HG03439 (cell line): ENCODE results near the gene MARVELD1.
A peak's percentile ranks its signal among the peaks of the same experiment; 100 is the strongest.
"Not testable (repeated sequence)": the region's sequence is repeated elsewhere in the genome, so short reads cannot be mapped to it uniquely, and the experiment has no call there.

Source experiments
- ATAC-seq: cut with Tn5 transposase; IDR thresholded peaks from one replicate; pipeline ENCODE4 v1.9.1; 2021; ENCODE audit warnings: mild to moderate bottlenecking, moderate library complexity; ENCODE audit not compliant: unreplicated experiment

Gene MARVELD1

GRCh38 chr10:97713339-97713825 is at the start of gene MARVELD1:
TSS of gene MARVELD1 (plus strand) at chr10:97713730. CDS start at chr10:97713877, 147 bp downstream.
- no peak for ATAC-seq

GRCh38 chr10:97664282-97664850 is 49.2 kb upstream of the MARVELD1 start:
- ATAC-seq, result no peak

GRCh38 chr10:97666992-97667391 is 46.5 kb upstream of the MARVELD1 start:
- no peak for ATAC-seq

DNA sequence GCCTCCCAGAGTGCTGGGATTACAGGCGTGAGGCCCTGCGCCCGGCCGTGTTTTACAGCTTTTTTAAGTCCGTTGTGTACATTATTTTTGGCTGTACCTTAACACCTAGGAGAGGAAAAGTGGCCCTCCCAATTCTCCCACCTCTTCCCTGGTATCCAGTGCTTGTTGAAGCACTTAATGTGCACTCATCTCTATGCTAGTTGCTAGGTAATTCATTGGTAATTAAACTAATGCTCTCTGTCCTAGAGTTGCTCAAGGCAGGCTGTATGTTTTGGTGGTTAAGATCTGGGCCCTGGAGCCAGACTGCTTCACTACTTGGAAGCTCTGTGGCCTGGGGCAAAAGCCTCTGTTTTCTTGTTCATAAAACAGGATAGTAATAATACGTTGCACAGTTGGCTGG is 46.1 kb upstream of the MARVELD1 start:
- ATAC-seq, result no peak

DNA sequence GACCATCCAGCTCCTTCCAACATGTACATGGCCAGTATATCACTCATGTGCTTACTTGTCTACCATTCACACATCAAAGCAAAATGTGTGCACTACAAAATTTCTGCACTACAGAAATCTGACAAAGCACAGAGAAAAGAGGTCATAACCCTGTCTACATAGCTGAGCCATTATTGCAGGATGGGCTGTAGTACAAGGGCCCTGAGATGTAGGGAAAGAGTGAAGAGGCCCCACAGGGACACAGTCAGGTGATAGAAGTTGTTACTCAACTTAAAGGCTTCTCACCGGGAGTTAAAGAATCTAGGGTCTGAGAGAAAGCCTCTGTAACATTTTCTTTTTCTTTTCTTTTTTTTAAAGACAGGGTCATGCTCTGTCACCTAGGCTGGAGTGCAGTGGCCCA is 44.0 kb upstream of the MARVELD1 start:
- ATAC-seq, result no peak

- ATAC-seq, result no peak
These were observed 39.6 kb upstream of the MARVELD1 start for GRCh38 chr10:97673736-97674525.

DNA sequence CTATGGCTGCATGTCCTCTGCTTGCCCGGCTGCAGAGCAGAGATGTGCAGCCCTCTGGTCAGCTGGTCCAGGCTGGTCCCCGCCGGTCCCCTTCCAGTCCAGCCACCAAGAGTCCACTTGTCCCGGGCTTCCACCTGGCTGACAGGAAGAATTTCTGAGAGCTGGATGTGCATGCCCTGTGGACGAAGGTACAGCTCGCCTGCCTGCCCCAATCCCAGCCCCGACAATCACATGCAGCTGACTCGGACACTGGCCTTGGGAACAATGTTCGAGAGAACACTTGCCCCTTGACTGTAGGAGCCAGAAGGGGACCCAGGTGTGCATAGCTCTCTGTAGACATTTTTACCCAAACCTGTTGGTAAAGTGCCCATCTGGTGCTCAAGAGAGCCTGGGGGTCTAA is 38.3 kb upstream of the MARVELD1 start:
- ATAC-seq, result no peak

- ATAC-seq, result no peak
These were observed 36.6 kb upstream of the MARVELD1 start for GRCh38 chr10:97676770-97677581.

DNA sequence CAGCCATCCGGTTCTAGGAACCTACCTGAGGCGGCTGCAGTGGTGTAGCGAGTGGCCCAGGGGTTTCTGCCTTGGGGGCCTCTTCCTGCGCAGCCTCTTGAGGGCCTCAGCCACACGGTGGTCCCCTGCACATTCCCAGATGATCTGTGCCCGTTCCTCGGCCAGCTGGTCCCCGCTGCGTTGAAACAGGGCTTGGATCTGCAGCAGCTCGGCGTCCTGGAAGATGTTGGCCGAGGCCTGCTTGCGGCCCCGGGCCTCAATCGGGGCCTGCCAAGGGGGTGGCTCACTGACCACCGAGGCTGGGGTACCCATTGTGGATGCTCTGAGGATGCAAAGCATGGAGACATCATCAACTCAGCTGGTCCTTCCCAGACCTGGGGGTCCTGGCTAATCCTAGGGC is 33.9 kb upstream of the MARVELD1 start:
- no peak for ATAC-seq

DNA sequence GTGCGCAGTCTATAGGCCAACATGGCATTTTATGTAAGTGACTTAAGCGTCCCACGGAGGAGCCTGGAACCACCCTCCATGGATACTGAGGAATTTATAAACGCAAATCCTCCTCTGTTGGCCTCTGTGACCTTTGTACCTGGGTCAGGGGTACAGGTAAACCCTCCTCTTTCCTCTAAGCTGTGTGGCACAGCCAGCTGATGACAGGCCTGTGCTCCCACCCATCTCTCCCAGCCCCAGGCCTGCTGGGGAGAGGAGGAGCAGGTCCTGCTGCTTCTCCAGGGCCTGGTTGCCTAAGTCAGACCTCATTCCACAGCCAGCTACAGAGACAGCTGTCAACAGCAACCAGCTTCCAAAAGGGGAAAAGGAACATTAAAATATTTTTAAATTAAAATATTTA is 31.5 kb upstream of the MARVELD1 start:
- ATAC-seq, result no peak

GRCh38 chr10:97683556-97684367 is 29.8 kb upstream of the MARVELD1 start:
- ATAC-seq, result no peak

DNA sequence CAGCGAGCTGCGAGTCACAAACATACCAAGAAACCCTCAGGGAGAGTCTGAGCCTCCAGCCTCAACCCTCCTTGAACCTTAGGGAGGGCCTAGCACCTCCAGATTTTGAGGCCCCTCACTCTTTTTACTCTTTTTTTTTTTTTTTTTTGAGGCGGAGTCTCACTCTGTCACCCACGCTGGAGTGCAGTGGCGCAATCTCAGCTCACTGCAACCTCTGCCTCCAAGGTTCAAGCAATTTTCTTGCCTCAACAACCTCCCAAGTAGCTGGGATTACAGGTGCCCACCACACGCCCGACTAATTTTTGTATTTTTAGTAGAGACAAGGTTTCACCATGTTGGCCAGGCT is 29.2 kb upstream of the MARVELD1 start:
- not testable (repeated sequence) for ATAC-seq

- no peak for ATAC-seq
These were observed 28.6 kb upstream of the MARVELD1 start for GRCh38 chr10:97684866-97685394.

DNA sequence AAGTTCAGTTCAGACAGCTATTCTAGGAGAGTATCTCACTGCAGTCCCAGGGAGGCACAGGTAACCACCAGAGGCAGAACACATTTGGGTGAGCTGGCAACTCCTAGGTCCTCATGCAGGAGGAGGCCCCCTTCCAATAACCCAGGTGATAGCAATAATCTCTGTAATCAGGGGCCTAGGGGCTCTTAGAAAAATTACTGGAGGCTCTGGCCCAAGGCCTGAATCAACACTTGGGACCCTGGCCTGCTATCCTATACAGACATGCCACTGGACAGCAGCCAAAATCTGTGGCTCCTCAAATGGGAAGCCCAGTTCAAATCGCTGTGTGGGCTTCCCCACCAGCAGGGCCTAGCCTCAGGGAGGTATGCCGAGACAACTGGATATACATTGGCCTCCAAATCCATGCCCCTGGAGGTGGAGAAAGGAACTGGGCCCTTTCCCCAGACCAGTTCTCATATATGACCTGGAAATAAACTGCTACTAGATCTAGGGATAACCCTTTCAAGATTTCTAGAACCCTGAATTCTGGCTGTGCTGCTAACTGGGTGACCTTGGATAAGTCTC is 28.1 kb upstream of the MARVELD1 start:
- ATAC-seq, result no peak

- ATAC-seq, result peak; percentile 18
These were observed 27.1 kb upstream of the MARVELD1 start for GRCh38 chr10:97686301-97686961.

DNA sequence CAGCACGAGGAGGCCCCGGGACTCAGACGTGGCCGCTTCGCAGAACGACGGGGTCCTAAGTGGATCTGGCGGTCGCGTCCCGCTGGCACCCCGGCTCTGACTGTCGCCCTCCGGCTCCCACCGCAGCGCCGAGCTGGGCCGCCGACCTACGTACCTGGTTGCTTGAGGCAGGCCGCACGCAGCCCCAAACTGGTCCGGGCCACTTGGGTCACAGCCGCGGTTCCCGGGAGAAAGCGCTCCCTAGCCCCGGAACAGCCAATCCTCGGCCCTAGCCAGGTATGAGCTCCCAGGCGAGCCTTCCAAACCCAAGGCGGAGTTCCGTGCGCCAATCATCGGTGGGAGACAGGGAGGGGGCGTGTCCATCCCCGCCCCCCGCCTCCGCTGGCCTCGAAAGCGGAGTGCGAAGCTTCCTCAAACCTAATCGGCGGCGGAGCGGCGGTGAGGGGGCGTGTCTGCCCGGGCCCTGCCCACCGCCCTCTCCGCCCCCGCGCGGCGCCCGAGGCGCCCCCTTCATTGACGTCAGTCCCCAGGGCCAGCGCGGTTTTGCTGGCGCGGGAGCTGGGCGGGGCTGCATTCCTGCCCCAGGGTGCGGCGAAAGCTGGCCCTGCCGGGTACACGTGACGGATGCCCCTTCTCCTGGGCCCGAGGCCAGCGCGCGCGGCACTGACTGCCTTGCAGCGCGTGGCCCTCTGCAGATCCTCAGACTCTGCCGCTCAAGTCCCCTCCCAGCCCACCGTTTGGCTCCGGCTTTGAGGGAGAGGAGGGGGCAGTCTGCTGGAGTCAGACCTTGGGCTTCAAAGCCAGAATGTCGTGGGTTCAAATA is 26.4 kb upstream of the MARVELD1 start, which contains the start of gene AVPI1:
AVPI1 (minus strand) TSS at position 280 of the 823 bp plus-strand sequence. CDS start 7,336 bp downstream, outside the sequence.
- peak; percentile 90 for ATAC-seq

DNA sequence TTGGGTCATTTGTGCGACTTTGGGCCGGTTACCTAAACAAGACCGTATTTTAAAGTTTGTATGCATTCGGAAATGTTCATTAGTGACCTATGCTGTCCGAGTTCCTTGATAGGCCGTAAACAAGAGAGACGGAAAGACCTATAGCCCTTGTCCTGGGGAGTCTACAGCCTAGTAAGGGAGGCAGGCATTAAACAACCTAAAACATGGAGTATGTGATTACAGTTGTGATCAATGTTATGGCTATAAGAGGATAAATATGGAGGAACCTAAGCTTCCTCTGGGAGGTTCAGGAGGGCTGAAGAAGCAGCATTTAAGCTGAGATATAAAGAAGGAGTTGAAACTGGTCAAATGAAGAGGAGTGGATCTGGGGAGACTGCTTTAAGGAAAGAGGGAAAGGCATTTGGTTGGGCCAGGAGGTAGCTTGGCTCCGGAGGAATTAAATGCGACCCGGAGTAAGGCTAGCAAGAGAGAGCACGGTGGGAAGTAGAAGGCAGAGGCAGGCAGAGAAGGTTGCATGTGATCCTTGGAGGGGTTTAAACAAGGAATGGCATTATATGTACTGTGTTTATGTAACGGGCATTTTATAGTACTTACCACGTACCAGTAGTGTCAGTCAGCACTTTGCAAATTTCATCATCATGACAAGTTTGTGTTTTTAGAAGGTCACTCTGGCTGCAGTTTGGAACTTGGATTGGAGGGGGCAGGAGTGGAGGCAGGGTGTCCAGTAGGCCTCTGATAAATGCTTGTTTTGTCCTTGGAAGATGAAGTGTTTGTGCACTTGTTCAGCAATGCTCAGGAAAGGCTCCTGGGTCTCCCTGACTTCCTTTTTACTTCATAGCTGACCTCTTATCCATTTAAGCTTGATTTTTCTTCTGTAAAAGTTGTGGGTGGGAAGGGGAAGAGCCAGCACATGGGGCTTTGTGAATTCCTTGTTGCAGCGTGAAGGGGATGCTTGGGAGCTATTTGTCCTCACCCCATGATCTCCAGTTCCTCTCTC is 25.4 kb upstream of the MARVELD1 start:
- ATAC-seq, result no peak
